ENCODE data around the gene GALNTL6.
"Not testable (repeated sequence)": the region's sequence is repeated elsewhere in the genome, so short reads cannot be mapped to it uniquely, and the experiment has no call there.

Gene GALNTL6

DNA sequence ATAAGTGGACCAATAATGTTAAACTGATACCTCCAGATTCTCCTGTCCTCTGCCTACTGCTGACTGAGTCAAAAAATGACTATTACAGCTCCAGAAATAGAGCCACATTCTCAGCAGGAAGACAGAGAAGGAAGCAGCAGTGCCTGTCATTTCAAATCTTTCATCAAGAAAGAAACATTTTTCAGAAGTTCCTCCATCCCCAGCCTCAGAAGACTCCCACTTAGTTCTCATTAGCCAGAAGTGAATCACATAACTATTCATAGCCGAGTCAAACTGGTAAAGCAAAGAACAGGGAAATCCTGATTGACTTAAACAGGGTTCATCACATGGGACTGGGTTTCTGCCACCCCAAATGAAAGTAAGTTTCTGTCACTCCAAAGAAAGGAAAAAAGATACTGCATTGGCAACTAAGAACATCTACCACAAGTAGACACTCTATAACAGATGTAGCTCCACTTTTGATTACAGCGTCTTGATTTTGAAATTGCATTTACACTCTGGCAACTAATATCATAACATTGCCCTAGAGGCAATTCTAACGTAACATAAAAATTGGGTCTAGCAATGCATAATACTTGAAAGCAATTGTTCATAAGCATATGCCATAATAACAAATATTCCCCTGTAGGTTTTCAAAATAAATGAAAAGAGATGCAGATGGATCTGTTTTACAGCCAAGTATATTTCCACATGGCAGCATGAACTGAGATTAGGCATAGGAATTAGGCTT is 599.8 kb downstream of the GALNTL6 start:
- no peak for DNase-seq

DNA sequence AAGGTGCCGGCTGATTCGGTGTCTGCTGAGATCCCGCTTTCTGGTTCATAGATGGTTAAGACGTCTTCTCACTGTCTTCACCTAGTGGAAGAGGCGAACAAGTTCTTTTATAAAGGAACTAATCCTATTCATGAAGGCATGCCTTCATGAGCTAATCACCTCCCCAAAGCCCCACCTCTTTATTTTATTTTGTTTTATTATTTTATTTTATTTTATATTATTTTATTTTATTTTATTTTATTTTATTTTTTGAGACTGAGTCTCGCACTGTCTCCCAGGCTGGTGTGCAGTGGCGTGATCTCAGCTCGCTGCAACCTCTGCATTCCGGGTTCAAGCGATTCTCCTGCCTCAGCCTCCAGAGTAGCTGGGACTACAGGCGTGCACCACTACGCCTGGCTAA is 615.8 kb downstream of the GALNTL6 start:
- not testable (repeated sequence) for DNase-seq

GRCh38 chr4:172480471-172480870 is 667.3 kb downstream of the GALNTL6 start:
- DNase-seq = no peak

GRCh38 chr4:172481802-172482508 is 668.8 kb downstream of the GALNTL6 start:
- no peak for DNase-seq

DNA sequence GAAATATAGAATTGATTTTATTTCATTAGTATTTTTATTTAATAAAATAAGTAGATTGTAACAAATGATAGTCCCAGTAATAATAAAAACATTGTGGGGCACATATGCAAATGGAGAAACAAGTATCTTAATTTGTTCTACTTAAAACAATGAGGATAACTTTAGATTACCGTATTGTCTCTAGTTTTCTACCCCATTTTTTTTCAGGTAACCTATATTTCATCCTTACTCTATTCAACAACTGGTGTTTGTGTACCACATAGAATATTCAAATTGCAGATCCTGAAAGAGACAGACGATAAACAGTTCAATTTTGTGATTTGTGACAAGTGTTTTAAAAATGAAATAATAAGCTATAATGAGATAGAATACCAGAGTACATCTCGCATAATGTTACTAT is 671.8 kb downstream of the GALNTL6 start:
- DNase-seq = no peak

- DNase-seq = no peak
These were observed 673.3 kb downstream of the GALNTL6 start for GRCh38 chr4:172486531-172486930.

GRCh38 chr4:172489861-172490260 is 676.7 kb downstream of the GALNTL6 start:
- peak; percentile 93 for DNase-seq

DNA sequence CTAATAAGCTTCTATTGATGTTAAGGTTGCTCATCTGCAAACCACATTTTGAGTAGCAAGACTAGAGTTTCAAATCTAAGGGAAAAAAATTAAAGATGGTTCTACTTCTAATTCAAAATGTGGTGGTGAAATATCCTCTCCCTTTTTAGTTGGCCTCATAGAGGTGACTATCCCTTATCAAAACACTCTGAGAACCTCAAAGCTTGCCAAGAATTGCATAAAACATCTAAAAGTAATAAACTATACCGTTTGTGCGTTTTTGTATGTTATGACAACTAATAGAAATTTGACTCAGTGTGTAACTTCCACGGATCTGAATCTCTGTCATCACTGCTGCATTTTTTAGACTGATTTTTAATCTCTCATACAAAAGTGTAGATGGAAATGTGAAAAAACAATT is 682.6 kb downstream of the GALNTL6 start:
- DNase-seq = no peak

- DNase-seq = no peak
These were observed 684.1 kb downstream of the GALNTL6 start for GRCh38 chr4:172497321-172497720.

GRCh38 chr4:172514011-172514410 is 700.8 kb downstream of the GALNTL6 start:
- peak; percentile 80 for DNase-seq

- DNase-seq = no peak
These were observed 701.6 kb downstream of the GALNTL6 start for GRCh38 chr4:172514801-172515200.

DNA sequence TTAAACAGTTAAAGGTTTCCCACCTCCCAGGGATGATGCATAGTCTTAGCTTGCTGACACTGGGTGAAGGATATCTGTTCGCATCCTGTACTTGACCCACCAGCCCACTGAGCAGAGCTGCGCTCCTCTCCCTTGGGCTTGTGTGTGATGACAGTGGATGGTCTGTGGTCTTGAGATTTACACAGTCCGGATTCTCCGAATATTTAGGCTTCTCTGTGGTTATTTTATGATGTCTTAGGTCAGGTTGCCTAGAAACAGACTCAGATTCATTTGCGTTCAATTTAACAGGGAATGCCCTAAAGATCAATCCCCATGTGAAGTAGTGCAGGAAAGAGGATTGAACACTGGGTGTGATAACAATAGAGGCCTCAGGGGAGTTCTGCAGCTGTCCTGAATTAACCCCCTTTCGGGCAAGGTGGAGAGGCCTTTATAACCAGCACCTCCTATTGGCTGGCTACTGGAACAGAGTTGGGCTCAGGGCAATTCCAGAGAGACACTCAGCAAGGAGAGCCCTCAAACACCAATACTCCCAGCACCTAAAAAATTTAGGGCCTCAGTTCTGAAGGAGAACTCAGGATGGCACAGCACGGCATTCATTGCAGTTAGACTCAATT is 702.2 kb downstream of the GALNTL6 start:
- peak; percentile 1 for DNase-seq

DNA sequence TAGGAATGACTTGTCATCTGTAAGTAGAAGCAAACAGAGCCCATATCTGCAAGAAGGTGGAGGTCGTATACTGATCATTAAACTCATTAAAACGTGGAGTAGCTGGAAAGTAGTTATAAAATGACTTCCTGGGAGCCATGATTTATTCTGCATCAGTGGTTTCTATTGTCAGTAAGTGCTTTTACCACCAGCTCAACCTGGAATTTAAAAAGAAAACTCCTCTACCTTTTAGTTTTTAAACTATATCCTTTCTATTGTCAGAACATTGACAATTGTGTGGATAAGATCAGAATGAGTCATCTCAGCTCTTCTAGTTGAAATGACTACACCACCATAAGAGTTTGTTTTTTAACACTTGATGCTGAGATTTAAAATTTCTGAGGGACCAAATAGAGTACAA is 704.2 kb downstream of the GALNTL6 start:
- peak; percentile 70 for DNase-seq

DNA sequence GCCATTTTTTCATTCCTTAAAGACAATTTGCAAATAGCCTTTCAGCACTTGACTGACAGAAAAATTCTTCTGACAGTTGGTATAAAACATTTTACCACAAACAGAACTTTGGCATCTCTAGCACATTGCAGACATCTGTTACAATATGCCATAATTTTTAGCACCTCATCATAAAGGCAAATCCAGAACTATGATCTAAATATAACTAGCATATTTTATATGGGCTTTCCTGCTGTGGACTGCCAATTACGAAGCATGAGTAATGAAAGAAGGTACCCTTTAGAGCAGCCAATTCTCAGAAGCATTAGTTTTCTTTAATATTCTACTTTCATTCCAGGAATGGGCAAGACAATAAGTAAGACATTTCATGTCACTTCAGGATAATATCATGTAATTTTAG is 708.0 kb downstream of the GALNTL6 start:
- DNase-seq = no peak

GRCh38 chr4:172521680-172522079 is 708.5 kb downstream of the GALNTL6 start:
- DNase-seq = no peak

- DNase-seq = no peak
These were observed 730.0 kb downstream of the GALNTL6 start for GRCh38 chr4:172543249-172543648.

DNA sequence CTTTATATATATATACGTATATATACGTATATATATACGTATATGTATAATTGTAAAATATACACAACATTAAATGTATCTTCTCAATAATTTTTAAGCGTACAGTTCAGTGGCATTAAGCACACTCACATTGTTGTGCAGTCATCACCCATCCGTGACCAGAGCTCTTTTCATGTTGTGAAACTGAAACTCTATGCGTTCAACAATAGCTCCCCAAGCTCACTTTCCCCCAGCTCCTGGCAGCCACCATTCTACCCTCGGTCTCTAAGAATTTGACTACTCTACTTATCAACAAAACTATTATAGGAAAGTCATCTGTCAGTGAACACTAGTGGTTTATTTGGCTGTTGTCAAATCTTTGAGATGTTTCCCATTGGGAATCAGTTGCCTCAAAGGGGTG is 733.6 kb downstream of the GALNTL6 start:
- DNase-seq = no peak

DNA sequence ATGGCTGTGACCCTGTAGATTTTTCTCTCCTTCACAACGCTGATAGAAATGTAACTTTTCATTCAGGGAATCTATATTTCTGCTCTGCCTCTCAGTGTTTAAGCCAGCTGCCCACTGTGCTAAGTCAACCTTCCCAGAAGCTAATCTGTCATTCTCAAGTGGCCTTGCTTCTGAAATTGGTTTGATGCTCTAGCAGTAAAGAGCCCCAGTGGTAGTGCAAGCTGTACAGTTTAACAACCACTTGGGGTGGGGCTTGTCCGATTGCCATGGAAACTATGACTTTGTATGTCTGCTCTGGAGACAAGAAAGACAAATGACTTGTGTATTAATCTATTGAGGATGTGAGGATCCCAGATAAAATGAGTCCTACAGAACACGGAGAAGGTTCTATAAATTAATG is 734.5 kb downstream of the GALNTL6 start:
- peak; percentile 14 for DNase-seq

DNA sequence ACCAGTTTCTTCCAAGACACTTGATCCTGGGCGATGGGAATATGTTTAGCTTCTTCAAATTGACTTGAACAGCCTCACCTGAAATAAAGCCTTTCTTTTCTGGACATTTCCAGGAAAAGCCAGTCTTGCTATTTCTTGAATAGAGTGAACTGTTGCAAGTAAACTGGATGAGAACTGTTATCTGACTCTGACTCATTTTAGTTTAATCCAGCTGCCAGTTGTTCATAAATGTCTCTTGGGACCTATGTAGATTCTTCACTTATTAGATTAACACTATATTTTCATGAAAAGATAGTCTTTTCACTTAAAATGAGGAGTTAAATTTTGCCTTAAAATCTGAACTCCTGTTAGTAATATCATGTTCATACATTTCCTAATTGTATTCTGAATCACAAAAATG is 740.0 kb downstream of the GALNTL6 start:
- DNase-seq = no peak

DNA sequence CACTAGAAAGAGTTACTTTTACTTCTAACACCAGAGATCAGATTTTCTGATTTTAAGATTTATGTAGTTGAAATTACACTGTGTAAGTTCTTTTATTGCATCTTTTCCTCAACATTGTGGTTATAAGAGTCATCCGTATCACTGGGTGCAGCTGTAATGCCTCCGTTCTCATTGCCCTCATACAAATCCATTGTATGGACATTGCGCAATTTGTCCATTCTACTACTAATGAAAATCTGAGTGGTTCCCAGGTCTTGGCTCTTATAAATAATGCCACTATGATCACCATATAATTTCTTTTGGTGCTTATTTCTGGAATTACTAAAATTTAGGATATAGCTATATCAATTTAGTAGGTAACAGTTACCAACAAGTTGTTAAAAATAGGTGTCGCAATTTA is 741.4 kb downstream of the GALNTL6 start:
- no peak for DNase-seq

DNA sequence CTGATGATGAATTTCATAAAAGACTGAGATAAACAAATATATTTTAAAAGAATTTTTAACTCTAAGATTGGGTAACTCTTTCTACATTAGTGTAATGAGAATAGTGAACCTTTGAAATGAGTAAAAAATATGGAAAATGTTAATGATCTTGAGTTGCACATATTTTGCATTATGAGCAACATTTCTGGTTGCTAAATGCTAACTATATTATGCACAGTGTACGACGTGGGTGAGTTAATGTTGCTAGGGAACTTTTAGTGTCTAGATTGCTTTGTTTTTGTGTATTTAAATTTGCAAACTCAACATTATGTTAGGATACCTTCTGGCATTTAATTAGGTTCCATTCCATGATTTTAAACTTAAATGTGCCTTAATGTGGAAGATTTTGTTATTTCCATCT is 742.5 kb downstream of the GALNTL6 start:
- no peak for DNase-seq

DNA sequence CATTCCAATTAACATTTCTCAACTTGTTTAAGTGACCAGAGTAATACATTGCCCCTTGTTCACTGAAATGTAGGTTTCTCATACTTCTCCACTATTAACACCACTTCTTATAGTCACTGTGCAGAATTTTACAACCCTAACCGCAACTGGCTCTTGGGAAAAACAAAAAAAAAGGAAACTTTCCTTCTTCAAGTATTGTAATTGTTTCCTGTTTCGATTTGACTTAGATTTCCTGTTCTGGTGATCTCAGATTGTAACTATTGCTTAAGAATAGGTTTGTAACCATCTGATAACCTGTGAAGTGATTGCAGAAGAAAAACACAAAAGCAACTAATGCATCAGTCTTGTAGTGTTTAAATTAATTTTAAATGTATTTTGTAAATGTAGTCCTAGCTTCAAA is 760.7 kb downstream of the GALNTL6 start:
- no peak for DNase-seq

- DNase-seq = no peak
These were observed 765.5 kb downstream of the GALNTL6 start for GRCh38 chr4:172578712-172579111.

DNA sequence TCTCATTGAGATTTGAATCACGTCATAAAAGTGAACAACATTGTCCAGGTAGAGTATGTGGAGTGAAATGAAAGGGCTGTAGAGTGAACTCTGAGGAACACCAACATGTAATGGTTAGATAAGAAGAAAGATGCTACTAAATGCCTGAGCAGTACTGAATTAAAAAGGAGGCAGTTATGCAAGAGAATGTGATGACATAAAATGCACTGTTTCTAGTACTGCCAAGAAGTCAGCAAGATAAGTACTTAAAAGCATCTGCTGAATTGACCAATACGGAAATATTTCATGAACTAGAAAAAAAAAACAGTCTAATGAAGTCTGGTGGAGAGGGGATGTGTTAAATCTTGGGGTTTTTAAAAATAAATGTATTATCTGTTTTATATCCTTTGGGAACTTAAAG is 771.6 kb downstream of the GALNTL6 start:
- no peak for DNase-seq
